GM23248 (cell line): ENCODE results near the gene GAL3ST1. TPM values are rescaled to one million over a fixed set of nuclear protein-coding genes. Genes with fewer than 3 reads are reported as not detected.

Source experiments
- DNase-seq: peaks from one replicate; pipeline ENCODE4 v3.0.0-alpha.2; 2015
- H2AFZ ChIP-seq: fragments of 200-600 bp; sonication (generic); 2 replicates; pipeline ENCODE4 v1.6.1; 2016; ENCODE audit warnings: antibody characterized with exemption
- H3F3A ChIP-seq: fragments of 200-600 bp; sonication (generic); 2 replicates; pipeline ENCODE4 v1.6.1; 2016; ENCODE audit warnings: mild to moderate bottlenecking, antibody characterized with exemption, mixed run types; ENCODE audit not compliant: insufficient read depth
- H3K27ac ChIP-seq: fragments of 200-600 bp; sonication (generic); 2 replicates; pipeline ENCODE4 v1.5.1; 2016; ENCODE audit warnings: mild to moderate bottlenecking
- H3K27me3 ChIP-seq: fragments of 200-600 bp; sonication (generic); replicated peaks from 2 replicates; pipeline ENCODE4 v1.6.1; 2016; ENCODE audit warnings: mild to moderate bottlenecking; ENCODE audit not compliant: insufficient read depth
- H3K36me3 ChIP-seq: fragments of 200-600 bp; sonication (generic); 2 replicates; pipeline ENCODE4 v1.6.1; 2016; ENCODE audit warnings: low read depth, mild to moderate bottlenecking
- H3K4me1 ChIP-seq: fragments of 200-600 bp; sonication (generic); 2 replicates; pipeline ENCODE4 v1.6.1; 2016; ENCODE audit warnings: mild to moderate bottlenecking; ENCODE audit not compliant: insufficient read depth
- H3K4me2 ChIP-seq: fragments of 200-600 bp; sonication (generic); one replicate; pipeline ENCODE4 v1.6.1; 2016; ENCODE audit warnings: mild to moderate bottlenecking; ENCODE audit not compliant: unreplicated experiment
- H3K4me3 ChIP-seq: fragments of 200-600 bp; sonication (generic); 2 replicates; pipeline ENCODE4 v1.5.1; 2016; ENCODE audit warnings: mild to moderate bottlenecking
- H3K79me2 ChIP-seq: fragments of 200-600 bp; sonication (generic); 2 replicates; pipeline ENCODE4 v1.6.1; 2016; ENCODE audit warnings: mild to moderate bottlenecking; ENCODE audit not compliant: insufficient read depth
- H3K9ac ChIP-seq: fragments of 200-600 bp; sonication (generic); 2 replicates; pipeline ENCODE4 v1.6.1; 2016; ENCODE audit warnings: mild to moderate bottlenecking
- H3K9me2 ChIP-seq: fragments of 200-600 bp; sonication (generic); 2 replicates; pipeline ENCODE4 v1.6.1; 2016; ENCODE audit warnings: mixed run types, mild to moderate bottlenecking, moderate library complexity; ENCODE audit not compliant: insufficient read depth
- H3K9me3 ChIP-seq: fragments of 200-600 bp; sonication (generic); one replicate; pipeline ENCODE4 v1.6.1; 2017; ENCODE audit warnings: low read depth
- H4K20me1 ChIP-seq: fragments of 200-600 bp; sonication (generic); 2 replicates; pipeline ENCODE4 v1.6.0; 2016; ENCODE audit not compliant: insufficient read depth
- EZH2 ChIP-seq: fragments of 200-600 bp; sonication (generic); IDR thresholded peaks from 2 replicates; pipeline ENCODE4 v1.6.1; 2018; ENCODE audit warnings: antibody characterized with exemption, mild to moderate bottlenecking; ENCODE audit not compliant: insufficient read depth, poor library complexity, severe bottlenecking
- EZH2phosphoT487 ChIP-seq: fragments of 200-600 bp; sonication (generic); IDR thresholded peaks from 2 replicates; pipeline ENCODE4 v1.6.1; 2018; ENCODE audit warnings: antibody characterized with exemption, moderate library complexity, mild to moderate bottlenecking, low read depth; ENCODE audit not compliant: insufficient read depth
- WGBS, 2 experiments: methylation state at CpG; one replicate each; pipeline ENCODE4 v1.1.6; 2015 to 2017; ENCODE audit warnings: low lambda C conversion rate in 2 of 2, low coverage in 1 of 2; ENCODE audit errors: missing lambda C conversion rate in 2 of 2; 5-methylcytosine and 5-hydroxymethylcytosine counted together
- in situ Hi-C: fragments of 300-500 bp; cut with MboI; formaldehyde crosslinking; loops from 2 replicates; pipeline ENCODE4 v1.15.0; 2020
- polyA plus RNA-seq: library from polyadenylated mRNA; unstranded; fragments of >200 nt; fragmentation: Nextera tagmentation; extraction: Ambion mirVana; gene quantifications from 2 replicates; pipeline ENCODE4 v1.2.1, GENCODE V29; 2016
- total RNA-seq: library from RNA; depleted of rRNA; stranded (reverse); fragments of >200 nt; shearing (Covaris generic); gene quantifications from 2 replicates; pipeline ENCODE4 v1.2.3, GENCODE V29; 2014

GAL3ST1 gene
- total and polyA plus RNA-seq, 2 experiments from 2014 or later, result not detected

- Histone ChIP-seq H3K27me3 (0 out of 2 replicates have a peak, but pooled peaks cover 18% of the 10 kb centered on the region), H3K36me3 (no peaks in the 10 kb centered on the region), H3K79me2 (no peaks in the 10 kb centered on the region), H3K4me2 (no peak overlapping the region), H3K4me3 (no peak overlapping the region), H3K9ac (no peak overlapping the region), H3K27ac (no peak overlapping the region), H3K4me1 (no peaks in the 10 kb centered on the region), H4K20me1 (no peaks in the 10 kb centered on the region), H3F3A (no peaks in the 10 kb centered on the region), H3K9me2 (no peaks in the 10 kb centered on the region), H3K9me3 (no peaks in the 10 kb centered on the region), H2AFZ (no peak overlapping the region)
- DNase-seq, result no peak
- WGBS, 2 experiments, result 43 to 46% methylated on average over 7 of the region's 7 CpGs
- no peak for TF ChIP-seq EZH2phosphoT487
- TF ChIP-seq EZH2, result no peak
- in situ Hi-C loops, result no loop called here
Measured at GRCh38 chr22:30566125-30566524, 8.3 kb downstream of the GAL3ST1 start.

GRCh38 chr22:30565341-30565740 lies 9.1 kb downstream of the GAL3ST1 start:
- Histone ChIP-seq H3K36me3 (no peaks in the 10 kb centered on the region), H4K20me1 (no peaks in the 10 kb centered on the region), H3K4me2 (no peak overlapping the region), H3F3A (no peaks in the 10 kb centered on the region), H3K9me2 (no peaks in the 10 kb centered on the region), H3K4me1 (no peaks in the 10 kb centered on the region), H3K9ac (no peak overlapping the region), H3K27ac (no peak overlapping the region), H3K9me3 (no peaks in the 10 kb centered on the region), H2AFZ (no peak overlapping the region), H3K4me3 (no peak overlapping the region), H3K27me3 (0 out of 2 replicates have a peak, but pooled peaks cover 18% of the 10 kb centered on the region), H3K79me2 (no peaks in the 10 kb centered on the region)
- TF ChIP-seq EZH2phosphoT487 (no peak), EZH2 (no peak)
- WGBS, 2 experiments, result 53 to 57% methylated on average over 4 of the region's 4 CpGs
- peak; percentile 75 for DNase-seq
- in situ Hi-C loops, result no loop called here

- Histone ChIP-seq H3K79me2 (no peaks in the 10 kb centered on the region), H3K27ac (no peak overlapping the region), H3K36me3 (no peaks in the 10 kb centered on the region), H3K9me2 (no peaks in the 10 kb centered on the region), H3K4me3 (no peak overlapping the region), H3K9me3 (no peaks in the 10 kb centered on the region), H3F3A (no peaks in the 10 kb centered on the region), H3K9ac (no peak overlapping the region), H4K20me1 (no peaks in the 10 kb centered on the region), H3K4me2 (no peak overlapping the region), H2AFZ (no peak overlapping the region), H3K4me1 (no peaks in the 10 kb centered on the region), H3K27me3 (0 out of 2 replicates have a peak, but pooled peaks cover 18% of the 10 kb centered on the region)
- WGBS, 2 experiments, result 4 to 9% methylated on average over 3 of the region's 3 CpGs
- TF ChIP-seq EZH2 (no peak), EZH2phosphoT487 (no peak)
- no peak for DNase-seq
- in situ Hi-C loops, result no loop called here
Measured at GRCh38 chr22:30564761-30565119, 9.7 kb downstream of the GAL3ST1 start.

- no peak overlapping the region for H3K27ac ChIP-seq
- no peaks in the 10 kb centered on the region for H3K4me1 ChIP-seq
- in situ Hi-C loops, result no loop called here
- H3K79me2 ChIP-seq, result no peaks in the 10 kb centered on the region
- H3K4me2 ChIP-seq, result no peak overlapping the region
- H3K9me3 ChIP-seq, result no peaks in the 10 kb centered on the region
- TF ChIP-seq EZH2phosphoT487, result no peak
- TF ChIP-seq EZH2, result no peak
- no peaks in the 10 kb centered on the region for H3K9me2 ChIP-seq
- H3F3A ChIP-seq, result no peaks in the 10 kb centered on the region
- H3K9ac ChIP-seq, result no peak overlapping the region
- 40 to 42% methylated on average over 8 of the region's 8 CpGs for WGBS, 2 experiments
- 0 out of 2 replicates have a peak, but pooled peaks cover 18% of the 10 kb centered on the region for H3K27me3 ChIP-seq
- no peak for DNase-seq
- no peak overlapping the region for H2AFZ ChIP-seq
- H3K4me3 ChIP-seq, result no peak overlapping the region
- H3K36me3 ChIP-seq, result no peaks in the 10 kb centered on the region
- H4K20me1 ChIP-seq, result no peaks in the 10 kb centered on the region
Measured at GRCh38 chr22:30564045-30564760, 10.3 kb downstream of the GAL3ST1 start.

GRCh38 chr22:30562366-30562765 lies 12.1 kb downstream of the GAL3ST1 start:
- DNase-seq, result no peak
- in situ Hi-C loops, result no loop called here
- 0 out of 2 replicates have a peak, but pooled peaks cover 18% of the 10 kb centered on the region for H3K27me3 ChIP-seq
- no peaks in the 10 kb centered on the region for H3K4me1 ChIP-seq
- no peak overlapping the region for H3K9ac ChIP-seq
- no peaks in the 10 kb centered on the region for H4K20me1 ChIP-seq
- H3K9me2 ChIP-seq, result no peaks in the 10 kb centered on the region
- 77 to 79% methylated on average over 6 of the region's 6 CpGs for WGBS, 2 experiments
- no peaks in the 10 kb centered on the region for H3K36me3 ChIP-seq
- no peak overlapping the region for H3K4me2 ChIP-seq
- no peak overlapping the region for H3K4me3 ChIP-seq
- H3K9me3 ChIP-seq, result no peaks in the 10 kb centered on the region
- TF ChIP-seq EZH2, result no peak
- TF ChIP-seq EZH2phosphoT487, result no peak
- no peak overlapping the region for H3K27ac ChIP-seq
- H3K79me2 ChIP-seq, result no peaks in the 10 kb centered on the region
- H2AFZ ChIP-seq, result no peak overlapping the region
- no peaks in the 10 kb centered on the region for H3F3A ChIP-seq
